Duodenal mucosa (tissue), 2 donors: ENCODE data around the gene ILF3.
A peak's percentile ranks its signal among the peaks of the same experiment; 100 is the strongest.

Experiments
- H3K27ac ChIP-seq: one replicate; pipeline ENCODE4 v1.7.0; 2013; ENCODE audit warnings: low read depth, low read length
- H3K27me3 ChIP-seq, 2 donors: one replicate each; pipeline ENCODE4 v1.7.0; 2013; ENCODE audit warnings: low read length in 2 of 2, control low read depth in 1 of 2; ENCODE audit not compliant: insufficient read depth in 2 of 2, control insufficient read depth in 1 of 2
- H3K36me3 ChIP-seq, 2 donors: one replicate each; pipeline ENCODE4 v1.7.0; 2013; ENCODE audit warnings: low read length in 2 of 2, control low read depth in 1 of 2; ENCODE audit not compliant: insufficient read depth in 2 of 2, control insufficient read depth in 1 of 2
- H3K4me1 ChIP-seq, 2 donors: one replicate each; pipeline ENCODE4 v1.7.0; 2013; ENCODE audit warnings: low read length in 2 of 2, control low read depth in 1 of 2; ENCODE audit not compliant: insufficient read depth in 2 of 2, control insufficient read depth in 1 of 2
- H3K4me3 ChIP-seq, 2 donors: one replicate each; pipeline ENCODE4 v1.7.0; 2013; ENCODE audit warnings: low read length in 2 of 2, low read depth in 1 of 2
- H3K9ac ChIP-seq, 2 donors: one replicate each; pipeline ENCODE4 v1.7.0; 2013; ENCODE audit warnings: low read length in 2 of 2, low read depth in 1 of 2
- H3K9me3 ChIP-seq, 2 donors: one replicate each; pipeline ENCODE4 v1.7.0; 2013; ENCODE audit warnings: low read length in 2 of 2, control low read depth in 1 of 2; ENCODE audit not compliant: control insufficient read depth in 1 of 2

The ILF3 gene

GRCh38 chr19:10712754-10713153 is 58.6 kb downstream of the ILF3 start:
- peaks cover 0 to 12% of the 10 kb centered on the region in 2 donors for H3K36me3 ChIP-seq
- H3K27ac ChIP-seq, result peak overlapping the region; percentile 92
- H3K4me3 ChIP-seq, result peak overlapping the region; percentile 67
- no peaks in the 10 kb centered on the region for H3K27me3 ChIP-seq
- H3K4me1 ChIP-seq, result peaks cover 6 to 22% of the 10 kb centered on the region in 2 donors
- no peaks in the 10 kb centered on the region for H3K9me3 ChIP-seq
- peak overlapping the region; percentile 71 to 72 for H3K9ac ChIP-seq

- peaks cover 6 to 22% of the 10 kb centered on the region in 2 donors for H3K4me1 ChIP-seq
- no peaks in the 10 kb centered on the region for H3K27me3 ChIP-seq
- H3K36me3 ChIP-seq, result peaks cover 0 to 10% of the 10 kb centered on the region in 2 donors
- H3K9me3 ChIP-seq, result no peaks in the 10 kb centered on the region
- H3K9ac ChIP-seq, result peak overlapping the region; percentile 71 to 72
- peak overlapping the region; percentile 67 for H3K4me3 ChIP-seq
- peak overlapping the region; percentile 92 for H3K27ac ChIP-seq
Observed at GRCh38 chr19:10713317-10713716, 59.2 kb downstream of the ILF3 start.

DNA sequence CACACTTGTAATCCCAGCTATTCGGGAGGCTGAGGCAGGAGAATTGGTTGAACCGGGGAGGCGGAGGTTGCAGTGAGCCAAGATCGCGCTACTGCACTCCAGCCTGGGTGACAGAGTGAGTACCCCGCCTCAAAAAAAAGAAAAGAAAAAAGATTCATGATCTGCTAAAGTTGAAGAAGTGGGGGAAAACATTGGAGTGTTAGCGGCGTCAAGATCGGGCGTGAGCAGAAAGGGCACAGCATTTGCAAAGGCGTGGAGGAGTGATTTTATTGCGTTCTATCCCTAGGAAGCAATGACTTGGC is 62.9 kb downstream of the ILF3 start:
- H3K9me3 ChIP-seq, result no peaks in the 10 kb centered on the region
- no peak overlapping the region for H3K27ac ChIP-seq
- H3K9ac ChIP-seq, result peak overlapping the region in 1 of 2 donors; percentile 67
- no peaks in the 10 kb centered on the region for H3K27me3 ChIP-seq
- peaks cover 2 to 15% of the 10 kb centered on the region in 2 donors for H3K36me3 ChIP-seq
- peak overlapping the region; percentile 53 to 62 for H3K4me3 ChIP-seq
- peaks cover 13 to 43% of the 10 kb centered on the region in 2 donors for H3K4me1 ChIP-seq

DNA sequence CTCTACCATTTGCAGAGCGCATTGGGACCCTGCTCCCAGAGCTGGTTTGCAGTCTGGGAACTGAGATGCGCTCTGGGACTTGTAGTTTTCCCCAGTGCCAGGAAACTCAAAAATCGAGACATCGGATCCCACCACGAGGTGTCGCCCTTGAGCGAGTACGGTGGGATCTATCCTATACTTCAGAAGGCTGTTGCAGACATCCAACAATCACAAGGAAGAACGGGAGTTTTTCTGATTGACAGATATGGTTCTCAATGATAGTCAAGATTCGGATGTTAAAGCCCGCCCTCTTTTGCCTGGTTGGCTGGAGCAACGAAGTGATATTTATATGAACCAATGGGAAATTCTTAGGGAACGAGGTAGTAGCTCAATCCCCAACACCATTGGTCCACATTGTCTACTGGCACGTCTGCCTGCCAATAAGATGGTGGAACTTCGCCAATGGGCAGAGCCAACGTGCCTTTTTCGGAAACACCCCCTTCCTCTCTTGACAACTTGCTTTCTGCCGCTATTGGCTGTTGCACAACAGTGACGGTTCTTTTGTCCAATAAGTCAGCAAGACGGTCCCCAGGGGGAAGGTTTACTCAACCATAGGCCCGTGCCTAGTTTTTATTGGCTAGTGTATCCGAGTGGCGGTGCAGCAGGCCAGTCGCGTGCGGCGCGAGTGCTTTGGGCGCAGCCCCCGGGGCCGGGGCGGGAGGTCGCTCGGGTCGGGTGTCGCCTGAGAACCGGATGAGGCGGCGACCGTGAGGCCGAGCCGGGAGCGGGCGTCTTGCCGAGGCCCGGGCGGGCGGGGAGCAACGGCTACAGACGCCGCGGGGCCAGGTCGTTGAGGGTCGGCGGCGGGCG is 63.4 kb downstream of the ILF3 start, which contains the start of gene DNM2:
TSS of gene DNM2 (plus strand) at position 724 of the 849 bp plus-strand sequence. CDS start 164 bp downstream, outside the sequence.
- peak within 1 kb of the TSS; percentile 94 to 98 for H3K9ac ChIP-seq
- H3K4me1 ChIP-seq, result peaks cover 11 to 39% of the 10 kb centered on the region in 2 donors
- no peaks in the 10 kb centered on the region for H3K9me3 ChIP-seq
- no peaks in the 10 kb centered on the region for H3K27me3 ChIP-seq
- H3K4me3 ChIP-seq, result peak within 1 kb of the TSS; percentile 96
- H3K27ac ChIP-seq, result peak within 1 kb of the TSS; percentile 94
- peaks cover 5 to 16% of the 10 kb centered on the region in 2 donors for H3K36me3 ChIP-seq

DNA sequence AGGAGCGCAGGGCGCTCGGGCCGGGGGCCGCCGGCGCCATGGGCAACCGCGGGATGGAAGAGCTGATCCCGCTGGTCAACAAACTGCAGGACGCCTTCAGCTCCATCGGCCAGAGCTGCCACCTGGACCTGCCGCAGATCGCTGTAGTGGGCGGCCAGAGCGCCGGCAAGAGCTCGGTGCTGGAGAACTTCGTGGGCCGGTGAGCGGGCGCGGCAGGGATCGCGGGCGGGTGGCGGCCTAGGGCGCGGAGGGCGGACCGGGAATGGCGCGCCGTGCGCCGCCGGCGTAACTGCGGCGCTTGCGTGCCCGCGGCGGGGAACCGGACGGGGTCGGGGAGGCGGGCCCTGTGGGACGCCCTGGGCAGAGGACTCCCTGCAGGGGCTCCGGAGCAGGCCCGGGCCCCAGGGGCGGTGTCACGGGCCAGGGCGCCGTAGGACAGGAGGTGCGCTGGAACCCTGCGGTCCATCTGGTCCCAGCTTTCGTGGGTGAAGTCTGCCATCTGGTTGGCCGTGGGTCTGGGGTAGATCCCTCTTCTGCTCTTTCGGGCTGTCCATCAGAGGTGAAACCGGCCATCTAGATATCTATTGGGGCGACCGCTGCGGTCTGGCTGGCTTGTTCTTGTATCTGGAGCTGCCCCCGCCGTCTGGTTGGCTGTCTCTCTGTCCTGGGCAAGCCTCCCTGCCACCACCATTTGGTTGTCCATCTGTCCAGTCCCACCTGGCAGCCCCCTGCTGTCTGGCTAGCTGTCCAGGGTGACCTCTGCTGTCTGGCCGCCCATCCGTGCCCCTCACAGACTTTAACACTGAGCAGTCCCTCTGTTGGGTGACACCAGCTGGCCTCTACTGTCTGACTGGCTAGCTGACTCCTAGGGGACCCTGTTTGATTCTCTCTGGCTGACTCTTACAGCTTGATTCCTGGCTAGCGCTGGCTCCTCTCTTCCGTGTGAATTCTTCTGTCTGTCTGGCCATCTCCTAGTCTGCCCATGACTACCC is 64.4 kb downstream of the ILF3 start:
- Histone ChIP-seq H3K4me1 (peaks cover 11 to 34% of the 10 kb centered on the region in 2 donors), H3K4me3 (peak overlapping the region; percentile 96), H3K36me3 (peaks cover 5 to 13% of the 10 kb centered on the region in 2 donors), H3K9me3 (no peaks in the 10 kb centered on the region), H3K9ac (peak overlapping the region; percentile 94 to 98), H3K27ac (peak overlapping the region; percentile 94), H3K27me3 (no peaks in the 10 kb centered on the region)

DNA sequence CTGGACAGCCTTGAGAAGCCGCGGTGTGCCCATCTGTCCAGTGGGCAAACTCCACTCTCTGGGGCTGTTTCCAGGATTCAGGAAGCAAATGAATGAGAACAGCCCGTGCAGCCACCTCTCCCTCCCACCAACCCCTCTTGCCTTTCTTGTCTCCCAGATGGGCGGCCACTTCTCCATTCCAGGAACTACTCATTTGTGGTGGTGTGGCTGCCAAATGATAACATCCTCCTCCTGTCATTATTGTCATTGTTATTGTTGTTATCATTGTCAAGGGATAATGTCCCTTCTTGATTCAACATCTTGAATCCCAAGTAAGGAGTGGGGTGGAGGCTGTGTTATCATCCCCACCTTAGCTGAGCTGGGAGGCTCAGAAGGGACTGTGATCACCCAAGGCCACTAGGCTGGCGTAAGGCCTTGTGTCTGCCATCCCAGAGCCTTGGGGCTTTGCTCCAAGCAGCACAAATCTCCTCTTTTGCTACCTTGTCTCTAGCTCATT is 65.4 kb downstream of the ILF3 start:
- no peaks in the 10 kb centered on the region for H3K9me3 ChIP-seq
- H3K27me3 ChIP-seq, result no peaks in the 10 kb centered on the region
- peak overlapping the region; percentile 96 for H3K4me3 ChIP-seq
- peaks cover 5 to 18% of the 10 kb centered on the region in 2 donors for H3K36me3 ChIP-seq
- H3K4me1 ChIP-seq, result peaks cover 11 to 31% of the 10 kb centered on the region in 2 donors
- H3K27ac ChIP-seq, result no peak overlapping the region
- H3K9ac ChIP-seq, result peak overlapping the region; percentile 94 to 98

DNA sequence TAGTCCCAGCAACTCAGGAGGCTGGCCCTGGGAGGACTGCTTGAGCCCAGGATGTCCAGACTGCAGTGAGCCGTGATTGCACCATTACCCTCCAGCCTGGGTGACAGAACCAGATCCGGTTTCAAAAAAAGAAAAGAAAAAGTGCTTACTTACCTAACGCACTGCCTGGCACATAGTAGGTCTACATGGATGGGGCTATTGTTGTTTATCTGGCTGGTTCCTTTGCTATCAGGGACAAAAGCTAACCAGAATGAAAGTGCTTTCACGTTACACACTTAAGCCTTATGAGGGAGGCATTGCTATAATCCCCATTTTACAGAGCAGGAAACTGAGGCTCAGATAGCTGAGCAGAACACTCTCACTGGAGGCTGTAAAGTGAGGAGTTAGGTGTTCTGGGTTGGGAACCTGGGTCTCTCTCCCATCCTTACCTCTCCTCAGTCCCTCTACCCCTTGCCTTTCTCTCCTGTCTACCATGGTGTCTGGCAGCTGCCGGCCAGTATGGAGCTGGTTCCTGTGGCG is 66.5 kb downstream of the ILF3 start:
- no peak overlapping the region for H3K27ac ChIP-seq

DNA sequence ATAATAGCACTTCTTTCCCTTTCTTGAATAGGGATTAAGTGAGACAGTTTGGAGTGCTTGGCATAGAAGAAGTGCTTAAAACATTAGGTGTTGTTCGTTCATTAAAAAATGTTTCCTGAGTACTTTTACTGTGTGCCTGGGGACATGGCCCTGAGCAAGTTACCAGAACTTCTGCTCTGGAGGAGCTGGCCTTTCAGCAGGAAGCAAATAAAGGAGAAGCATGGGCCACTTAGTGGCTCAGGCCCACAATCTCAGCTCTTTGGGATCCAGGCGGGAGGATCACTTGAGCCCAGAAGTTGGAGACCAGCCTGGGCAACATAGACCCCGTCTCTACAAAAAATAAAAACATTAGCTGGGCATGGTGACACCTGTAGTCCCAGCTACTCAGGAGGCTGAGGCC is 69.4 kb downstream of the ILF3 start:
- no peak overlapping the region for H3K9ac ChIP-seq
- H3K4me1 ChIP-seq, result peaks cover 22 to 29% of the 10 kb centered on the region in 2 donors
- H3K27ac ChIP-seq, result no peak overlapping the region
- peaks cover 5 to 25% of the 10 kb centered on the region in 2 donors for H3K36me3 ChIP-seq
- no peaks in the 10 kb centered on the region for H3K27me3 ChIP-seq
- no peaks in the 10 kb centered on the region for H3K9me3 ChIP-seq
- H3K4me3 ChIP-seq, result no peak overlapping the region

More for the DNA sequence above, 66.5 kb downstream of the ILF3 start:
- no peak overlapping the region for H3K4me3 ChIP-seq
- no peaks in the 10 kb centered on the region for H3K27me3 ChIP-seq
- H3K4me1 ChIP-seq, result peaks cover 16 to 35% of the 10 kb centered on the region in 2 donors
- H3K9ac ChIP-seq, result no peak overlapping the region
- H3K9me3 ChIP-seq, result no peaks in the 10 kb centered on the region
- peaks cover 5 to 24% of the 10 kb centered on the region in 2 donors for H3K36me3 ChIP-seq

- H3K36me3 ChIP-seq, result peaks cover 5 to 24% of the 10 kb centered on the region in 2 donors
- H3K4me3 ChIP-seq, result no peak overlapping the region
- peaks cover 15 to 19% of the 10 kb centered on the region in 2 donors for H3K4me1 ChIP-seq
- H3K27me3 ChIP-seq, result no peaks in the 10 kb centered on the region
- no peak overlapping the region for H3K27ac ChIP-seq
- no peaks in the 10 kb centered on the region for H3K9me3 ChIP-seq
- no peak overlapping the region for H3K9ac ChIP-seq
Observed at GRCh38 chr19:10724573-10725071, 70.5 kb downstream of the ILF3 start.
